Liver (tissue), 9 donors: Measurements from ENCODE around the gene IFT52. TPM values are rescaled to one million over a fixed set of nuclear protein-coding genes. Genes with fewer than 3 reads are reported as not detected.
A peak's percentile ranks its signal among the peaks of the same experiment; 100 is the strongest.

Source experiments
- DNase-seq: peaks from one replicate; pipeline ENCODE4 v3.0.0-alpha.2; 2017; ENCODE audit warnings: low spot score
- H3K27ac ChIP-seq, 2 donors: one replicate each; pipeline ENCODE4 v1.7.0; 2013; ENCODE audit warnings: inconsistent platforms in 2 of 2, low read length in 2 of 2, control low read depth in 1 of 2, low read depth in 1 of 2, mild to moderate bottlenecking in 1 of 2
- H3K27me3 ChIP-seq, 4 donors: one replicate each; pipeline versions ENCODE4 v1.6.1 to v1.7.0; 2013; ENCODE audit warnings: low read length in 3 of 4, inconsistent platforms in 1 of 4, mild to moderate bottlenecking in 1 of 4, moderate library complexity in 1 of 4; ENCODE audit not compliant: control insufficient read depth in 4 of 4, insufficient read depth in 4 of 4
- H3K36me3 ChIP-seq, 4 donors: one replicate each; pipeline versions ENCODE4 v1.6.1 to v1.7.0; 2013; ENCODE audit warnings: low read length in 3 of 4, mild to moderate bottlenecking in 3 of 4, low read depth in 1 of 4, moderate library complexity in 1 of 4; ENCODE audit not compliant: control insufficient read depth in 4 of 4, insufficient read depth in 3 of 4
- H3K4me1 ChIP-seq, 4 donors: one replicate each; pipeline versions ENCODE4 v1.6.1 to v1.7.0; 2013; ENCODE audit warnings: low read length in 3 of 4, mild to moderate bottlenecking in 3 of 4, moderate library complexity in 1 of 4; ENCODE audit not compliant: control insufficient read depth in 4 of 4, insufficient read depth in 4 of 4
- H3K4me3 ChIP-seq, 3 donors: one replicate each; pipeline versions ENCODE4 v1.6.1 to v1.7.0; 2013; ENCODE audit warnings: low read length in 3 of 3, control low read depth in 1 of 3, low read depth in 1 of 3, mild to moderate bottlenecking in 1 of 3
- H3K9ac ChIP-seq, 2 donors: one replicate each; pipeline ENCODE4 v1.7.0; 2013; ENCODE audit warnings: low read length in 2 of 2, mild to moderate bottlenecking in 2 of 2, moderate library complexity in 2 of 2, control low read depth in 1 of 2, low read depth in 1 of 2
- H3K9me3 ChIP-seq, 4 donors: one replicate each; pipeline versions ENCODE4 v1.6.1 to v1.7.0; 2013; ENCODE audit warnings: low read length in 3 of 4; ENCODE audit not compliant: control insufficient read depth in 4 of 4
- FOXA1 ChIP-seq: IDR thresholded peaks from 2 replicates; pipeline ENCODE4 v1.6.1; 2016; ENCODE audit warnings: antibody characterized with exemption
- FOXA2 ChIP-seq: IDR thresholded peaks from 2 replicates; pipeline ENCODE4 v1.6.1; 2016; ENCODE audit warnings: antibody characterized with exemption
- GABPA ChIP-seq, 2 donors: IDR thresholded peaks in 1 of 2; conservative IDR thresholded peaks in 1 of 2; 2 replicates each; pipeline ENCODE4 v1.6.1; 2016; ENCODE audit warnings: antibody characterized with exemption in 2 of 2, mild to moderate bottlenecking in 1 of 2, moderate library complexity in 1 of 2
- HNF4A ChIP-seq, 2 donors: conservative IDR thresholded peaks; 2 replicates each; pipeline ENCODE4 v1.6.1; 2016; ENCODE audit warnings: antibody characterized with exemption in 2 of 2, mild to moderate bottlenecking in 2 of 2
- HNF4G ChIP-seq: IDR thresholded peaks from 2 replicates; pipeline ENCODE4 v1.6.1; 2016; ENCODE audit warnings: antibody characterized with exemption
- JUND ChIP-seq, 2 donors: IDR thresholded peaks; 2 replicates each; pipeline ENCODE4 v1.6.1; 2016; ENCODE audit warnings: antibody characterized with exemption in 2 of 2
- NR2F2 ChIP-seq: IDR thresholded peaks from 2 replicates; pipeline ENCODE4 v1.6.1; 2016; ENCODE audit warnings: antibody characterized with exemption
- RAD21 ChIP-seq, 2 donors: IDR thresholded peaks; 2 replicates each; pipeline ENCODE4 v1.6.1; 2016; ENCODE audit warnings: antibody characterized with exemption in 2 of 2, mild to moderate bottlenecking in 2 of 2
- RXRA ChIP-seq, 2 donors: IDR thresholded peaks; 2 replicates each; pipeline ENCODE4 v1.6.1; 2017 to 2018; ENCODE audit warnings: antibody characterized with exemption in 2 of 2, mild to moderate bottlenecking in 1 of 2
- SP1 ChIP-seq: IDR thresholded peaks from 2 replicates; pipeline ENCODE4 v1.6.1; 2018; ENCODE audit warnings: antibody characterized with exemption, mild to moderate bottlenecking
- TAF1 ChIP-seq: conservative IDR thresholded peaks from 2 replicates; pipeline ENCODE4 v1.6.1; 2016; ENCODE audit warnings: antibody characterized with exemption, mild to moderate bottlenecking
- YY1 ChIP-seq: IDR thresholded peaks from 2 replicates; pipeline ENCODE4 v1.6.1; 2016; ENCODE audit warnings: antibody characterized with exemption, mild to moderate bottlenecking
- WGBS: extraction: QIAGEN DNeasy Blood & Tissue Kit; methylation state at CpG from one replicate; pipeline ENCODE4 v1.1.7; 2013; 5-methylcytosine and 5-hydroxymethylcytosine counted together
- polyA plus RNA-seq, 2 donors: library from polyadenylated mRNA; stranded (reverse) in 1 of 2; unstranded in 1 of 2; fragments of 200-250 nt in 1 of 2; fragments of >200 nt in 1 of 2; fragmentation: Nextera tagmentation in 1 of 2; extraction: Ambion mirVana in 1 of 2; gene quantifications; one replicate each; pipeline versions ENCODE4 v1.2.1 to v1.2.3, GENCODE V29; 2013 to 2015
- total RNA-seq, 2 donors: library from RNA; depleted of rRNA; stranded (reverse); fragments of >200 nt; gene quantifications; one replicate each; pipeline ENCODE4 v1.2.3, GENCODE V29; 2014
- TF ChIP-seq, protein P1 (sequence below): IDR thresholded peaks from 2 replicates; pipeline ENCODE4 v1.6.1; 2016; ENCODE audit warnings: antibody characterized with exemption, mild to moderate bottlenecking
- TF ChIP-seq, protein P2 (sequence below): IDR thresholded peaks from 2 replicates; pipeline ENCODE4 v1.6.1; 2016; ENCODE audit warnings: antibody characterized with exemption
- TF ChIP-seq, protein P3 (sequence below): fragments of 150-350 bp; IDR thresholded peaks from 2 replicates; pipeline ENCODE4 v1.5.1; 2017; ENCODE audit warnings: improper control_type of control experiment, low read depth, low read length; ENCODE audit not compliant: missing input control
- donor health status: healthy.
- donor health status: healthy.
- donor health status: healthy.
- donor health status: healthy.
- donor health status: healthy.

Gene IFT52
- total and polyA plus RNA-seq, 4 donors = 3.3 to 24.3 (median 4.8) TPM

DNA sequence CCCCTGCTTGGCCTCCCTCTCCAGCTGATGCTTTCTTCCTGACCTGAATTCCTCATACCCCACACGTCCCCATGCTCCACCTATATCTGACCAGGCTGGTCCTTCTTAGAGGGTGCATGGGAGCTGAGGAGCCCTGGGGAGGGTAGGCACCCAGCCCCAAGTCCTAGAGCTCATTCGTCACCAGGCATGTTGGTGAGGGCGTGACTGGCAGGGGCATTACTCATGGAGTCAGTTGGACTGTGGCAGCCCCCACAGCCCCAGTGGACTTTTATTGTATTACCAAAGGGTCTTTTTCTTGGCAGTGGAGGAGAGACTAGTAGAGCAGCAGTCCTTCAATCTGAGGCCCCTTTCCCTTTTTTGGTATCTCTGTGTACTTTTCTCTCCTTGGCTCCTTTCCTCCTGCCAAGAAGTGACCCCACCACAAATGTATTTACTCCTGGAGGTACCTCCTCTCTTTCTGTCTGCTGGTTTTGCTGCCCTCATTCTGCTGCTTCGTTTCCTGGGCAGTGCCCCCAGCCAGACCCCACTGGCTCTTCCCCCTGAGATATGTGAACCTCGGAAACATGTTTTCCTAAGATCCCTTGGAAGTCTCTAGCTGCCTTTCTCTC, 42.4 kb upstream of the IFT52 start (continued):
- TF ChIP-seq, protein P1, sequence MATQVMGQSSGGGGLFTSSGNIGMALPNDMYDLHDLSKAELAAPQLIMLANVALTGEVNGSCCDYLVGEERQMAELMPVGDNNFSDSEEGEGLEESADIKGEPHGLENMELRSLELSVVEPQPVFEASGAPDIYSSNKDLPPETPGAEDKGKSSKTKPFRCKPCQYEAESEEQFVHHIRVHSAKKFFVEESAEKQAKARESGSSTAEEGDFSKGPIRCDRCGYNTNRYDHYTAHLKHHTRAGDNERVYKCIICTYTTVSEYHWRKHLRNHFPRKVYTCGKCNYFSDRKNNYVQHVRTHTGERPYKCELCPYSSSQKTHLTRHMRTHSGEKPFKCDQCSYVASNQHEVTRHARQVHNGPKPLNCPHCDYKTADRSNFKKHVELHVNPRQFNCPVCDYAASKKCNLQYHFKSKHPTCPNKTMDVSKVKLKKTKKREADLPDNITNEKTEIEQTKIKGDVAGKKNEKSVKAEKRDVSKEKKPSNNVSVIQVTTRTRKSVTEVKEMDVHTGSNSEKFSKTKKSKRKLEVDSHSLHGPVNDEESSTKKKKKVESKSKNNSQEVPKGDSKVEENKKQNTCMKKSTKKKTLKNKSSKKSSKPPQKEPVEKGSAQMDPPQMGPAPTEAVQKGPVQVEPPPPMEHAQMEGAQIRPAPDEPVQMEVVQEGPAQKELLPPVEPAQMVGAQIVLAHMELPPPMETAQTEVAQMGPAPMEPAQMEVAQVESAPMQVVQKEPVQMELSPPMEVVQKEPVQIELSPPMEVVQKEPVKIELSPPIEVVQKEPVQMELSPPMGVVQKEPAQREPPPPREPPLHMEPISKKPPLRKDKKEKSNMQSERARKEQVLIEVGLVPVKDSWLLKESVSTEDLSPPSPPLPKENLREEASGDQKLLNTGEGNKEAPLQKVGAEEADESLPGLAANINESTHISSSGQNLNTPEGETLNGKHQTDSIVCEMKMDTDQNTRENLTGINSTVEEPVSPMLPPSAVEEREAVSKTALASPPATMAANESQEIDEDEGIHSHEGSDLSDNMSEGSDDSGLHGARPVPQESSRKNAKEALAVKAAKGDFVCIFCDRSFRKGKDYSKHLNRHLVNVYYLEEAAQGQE = no peak
- TF ChIP-seq, protein P2, sequence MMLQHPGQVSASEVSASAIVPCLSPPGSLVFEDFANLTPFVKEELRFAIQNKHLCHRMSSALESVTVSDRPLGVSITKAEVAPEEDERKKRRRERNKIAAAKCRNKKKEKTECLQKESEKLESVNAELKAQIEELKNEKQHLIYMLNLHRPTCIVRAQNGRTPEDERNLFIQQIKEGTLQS = no peak

DNA sequence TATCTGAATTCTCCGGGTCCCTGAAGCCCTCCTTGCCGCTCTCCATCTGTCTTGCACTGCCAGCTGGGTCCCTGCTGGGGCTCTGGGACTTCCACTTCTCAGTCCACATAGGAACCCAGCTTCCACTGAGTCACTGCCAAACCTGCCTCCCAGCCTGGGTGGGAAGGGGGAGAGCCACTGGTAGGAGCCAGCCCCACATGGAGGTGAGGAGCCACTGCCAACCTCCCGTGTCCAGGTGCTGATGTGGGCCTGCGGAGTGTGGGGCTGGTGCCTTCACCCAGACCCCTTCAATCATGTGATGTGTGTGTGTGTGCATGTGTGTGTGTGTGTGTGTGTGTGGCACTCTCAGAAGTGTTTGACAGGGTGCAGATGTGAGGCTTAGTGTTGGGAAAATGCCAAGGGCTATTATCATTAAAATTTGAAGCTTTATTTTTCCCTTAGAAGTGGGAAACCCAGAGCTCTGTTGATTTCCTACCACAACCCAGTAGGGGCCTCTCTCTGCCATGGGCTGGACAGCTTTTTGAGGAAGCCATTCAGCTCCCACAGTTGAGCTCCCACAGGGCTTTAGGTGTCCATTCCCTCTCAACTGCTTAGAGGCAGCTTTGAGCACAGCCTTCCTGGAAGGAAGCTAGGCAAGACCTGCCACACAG, 41.2 kb upstream of the IFT52 start:
- Histone ChIP-seq H3K27ac (peak overlapping the region; percentile 37 to 75), H3K9me3 (no peaks in the 10 kb centered on the region), H3K4me3 (no peak overlapping the region), H3K27me3 (no peaks in the 10 kb centered on the region), H3K4me1 (peaks cover 9 to 41% (median 31%) of the 10 kb centered on the region in 4 donors), H3K36me3 (no peaks in the 10 kb centered on the region), H3K9ac (no peak overlapping the region)
- no peak for DNase-seq
- 94% methylated on average over 4 of the region's 4 CpGs for WGBS
- TF ChIP-seq YY1 = no peak
- no peak for TF ChIP-seq RXRA (IDR thresholded peaks at IDR 0.05)
- peak in 1 of 2 donors; percentile 4 for TF ChIP-seq RAD21 (IDR thresholded peaks at IDR 0.05)
- no peak for TF ChIP-seq NR2F2
- TF ChIP-seq, protein P3, sequence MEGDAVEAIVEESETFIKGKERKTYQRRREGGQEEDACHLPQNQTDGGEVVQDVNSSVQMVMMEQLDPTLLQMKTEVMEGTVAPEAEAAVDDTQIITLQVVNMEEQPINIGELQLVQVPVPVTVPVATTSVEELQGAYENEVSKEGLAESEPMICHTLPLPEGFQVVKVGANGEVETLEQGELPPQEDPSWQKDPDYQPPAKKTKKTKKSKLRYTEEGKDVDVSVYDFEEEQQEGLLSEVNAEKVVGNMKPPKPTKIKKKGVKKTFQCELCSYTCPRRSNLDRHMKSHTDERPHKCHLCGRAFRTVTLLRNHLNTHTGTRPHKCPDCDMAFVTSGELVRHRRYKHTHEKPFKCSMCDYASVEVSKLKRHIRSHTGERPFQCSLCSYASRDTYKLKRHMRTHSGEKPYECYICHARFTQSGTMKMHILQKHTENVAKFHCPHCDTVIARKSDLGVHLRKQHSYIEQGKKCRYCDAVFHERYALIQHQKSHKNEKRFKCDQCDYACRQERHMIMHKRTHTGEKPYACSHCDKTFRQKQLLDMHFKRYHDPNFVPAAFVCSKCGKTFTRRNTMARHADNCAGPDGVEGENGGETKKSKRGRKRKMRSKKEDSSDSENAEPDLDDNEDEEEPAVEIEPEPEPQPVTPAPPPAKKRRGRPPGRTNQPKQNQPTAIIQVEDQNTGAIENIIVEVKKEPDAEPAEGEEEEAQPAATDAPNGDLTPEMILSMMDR = no peak
- TF ChIP-seq, protein P1 = no peak

DNA sequence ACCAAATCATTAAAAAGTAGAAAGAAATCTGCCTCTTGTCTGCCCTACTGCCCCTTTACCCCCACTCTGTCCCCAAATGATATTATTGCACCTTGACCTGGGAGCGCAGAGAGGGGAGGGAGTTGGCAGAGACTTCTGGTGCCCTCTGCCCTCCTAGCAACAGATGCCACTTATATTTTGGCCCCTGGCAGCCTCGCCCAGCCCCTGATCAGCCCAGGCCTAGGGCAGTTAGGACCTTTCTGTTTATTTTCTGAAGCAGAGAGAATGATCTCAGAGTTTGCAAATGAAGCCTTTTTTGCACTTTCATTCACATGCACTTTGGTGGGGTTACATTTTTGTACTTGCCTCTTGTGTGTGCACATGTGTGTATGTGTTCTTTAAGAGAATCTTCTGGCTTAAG, 40.3 kb upstream of the IFT52 start:
- H3K27me3 ChIP-seq = no peaks in the 10 kb centered on the region
- H3K9ac ChIP-seq = peak overlapping the region; percentile 28 to 52
- H3K4me3 ChIP-seq = no peak overlapping the region
- no peaks in the 10 kb centered on the region for H3K36me3 ChIP-seq
- peak overlapping the region; percentile 67 to 75 for H3K27ac ChIP-seq
- no peaks in the 10 kb centered on the region for H3K9me3 ChIP-seq
- WGBS = 32% methylated on average over 2 of the region's 2 CpGs
- H3K4me1 ChIP-seq = peaks cover 9 to 44% (median 32%) of the 10 kb centered on the region in 4 donors
- no peak for DNase-seq
- TF ChIP-seq, protein P3 = no peak
- peak; percentile 99 for TF ChIP-seq HNF4G
- peak; percentile 99 to 100 for TF ChIP-seq RXRA (IDR thresholded peaks at IDR 0.05)
- TF ChIP-seq JUND (IDR thresholded peaks at IDR 0.05) = peak; percentile 70 to 75
- TF ChIP-seq FOXA2 = no peak
- TF ChIP-seq NR2F2 = peak; percentile 82
- no peak for TF ChIP-seq GABPA (IDR thresholded peaks at IDR 0.05 in 1 of 2, conservative IDR thresholded peaks at IDR 0.05 in 1 of 2)
- peak; percentile 99 for TF ChIP-seq SP1
- TF ChIP-seq, protein P2 = peak; percentile 75
- no peak for TF ChIP-seq FOXA1
- TF ChIP-seq HNF4A (conservative IDR thresholded peaks at IDR 0.05) = peak; percentile 99
- TF ChIP-seq TAF1 = no peak
